Measurements from ENCODE around the gene RNF121.

The RNF121 gene

DNA sequence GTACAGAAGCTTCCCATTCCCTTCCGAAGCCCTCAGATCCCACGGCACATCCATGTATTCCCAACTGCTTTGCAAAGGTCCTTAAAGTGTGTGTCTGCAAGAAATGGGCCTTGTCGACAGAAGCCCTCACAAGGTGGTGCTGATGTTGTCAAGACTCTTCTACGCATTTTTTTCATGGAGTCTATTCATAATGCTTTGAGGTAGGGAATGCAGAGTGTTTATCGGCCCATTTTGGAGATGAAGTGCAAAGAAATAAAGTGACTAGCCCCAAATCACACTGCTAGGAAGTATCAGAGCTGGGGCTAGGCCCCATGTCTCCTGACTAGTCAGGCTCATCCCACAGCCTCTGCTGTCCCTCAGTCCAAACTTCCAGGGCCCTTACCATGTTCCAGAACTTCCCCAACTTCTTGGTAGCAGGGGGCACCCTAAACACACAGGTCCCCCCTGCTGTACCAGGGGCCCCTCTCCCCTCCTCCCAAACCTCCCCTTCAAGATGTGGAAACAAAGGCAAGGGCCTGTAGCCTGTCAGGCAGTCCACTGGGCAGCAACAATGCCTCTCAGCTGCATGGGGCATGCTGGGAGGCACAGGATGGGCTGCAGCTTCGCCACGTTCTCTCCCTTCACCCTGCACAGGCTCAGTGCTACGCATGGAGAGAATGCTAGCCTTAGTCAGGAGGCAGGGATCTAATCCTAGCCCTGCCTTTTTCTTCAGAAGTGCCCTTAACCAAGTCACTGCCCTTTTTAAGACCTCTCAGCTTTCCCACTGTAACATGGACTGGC is 77.7 kb downstream of the RNF121 start:
- DNase-seq (ENCODE audit: low spot score), result no peak

DNA sequence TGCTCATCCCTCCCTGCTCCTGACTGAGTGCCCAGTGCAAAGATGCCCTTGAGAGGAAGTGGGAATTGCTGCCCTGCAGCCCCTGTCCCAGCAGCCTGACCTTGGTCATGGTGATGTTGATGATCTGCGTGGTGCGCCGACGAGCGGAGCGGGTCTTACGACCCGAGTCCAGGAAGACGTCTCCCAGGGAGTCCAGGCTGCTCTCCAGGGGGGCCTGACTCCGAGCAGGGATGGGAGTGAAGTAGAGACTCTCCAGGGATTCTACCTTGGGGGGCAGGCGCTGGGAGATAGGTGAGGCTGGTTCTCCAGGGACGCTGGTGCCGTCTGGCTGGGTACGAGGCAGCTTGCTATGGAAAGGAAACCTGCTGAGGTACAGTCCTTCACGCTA is 78.2 kb downstream of the RNF121 start:
- DNase-seq (ENCODE audit: low spot score), result no peak

DNA sequence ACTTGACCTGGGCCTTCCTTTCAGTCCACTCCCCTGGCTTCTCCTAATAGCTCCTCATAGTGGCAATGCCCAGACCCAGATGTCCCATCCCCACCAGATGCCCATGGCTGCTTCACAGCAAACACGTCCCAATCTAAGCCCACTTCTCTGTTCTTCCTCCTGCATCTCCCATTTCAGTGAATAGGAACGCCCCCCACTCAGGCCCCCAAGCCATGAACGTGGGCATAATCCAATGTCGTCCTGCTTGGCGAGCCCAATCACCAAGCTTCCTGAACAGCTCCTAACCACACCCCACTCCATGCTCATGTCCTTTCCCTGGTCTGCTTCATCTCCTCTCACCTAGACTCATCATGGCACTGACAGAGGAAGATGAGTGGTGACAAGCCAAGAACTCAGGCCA is 78.7 kb downstream of the RNF121 start:
- DNase-seq (ENCODE audit: low spot score), result no peak

DNA sequence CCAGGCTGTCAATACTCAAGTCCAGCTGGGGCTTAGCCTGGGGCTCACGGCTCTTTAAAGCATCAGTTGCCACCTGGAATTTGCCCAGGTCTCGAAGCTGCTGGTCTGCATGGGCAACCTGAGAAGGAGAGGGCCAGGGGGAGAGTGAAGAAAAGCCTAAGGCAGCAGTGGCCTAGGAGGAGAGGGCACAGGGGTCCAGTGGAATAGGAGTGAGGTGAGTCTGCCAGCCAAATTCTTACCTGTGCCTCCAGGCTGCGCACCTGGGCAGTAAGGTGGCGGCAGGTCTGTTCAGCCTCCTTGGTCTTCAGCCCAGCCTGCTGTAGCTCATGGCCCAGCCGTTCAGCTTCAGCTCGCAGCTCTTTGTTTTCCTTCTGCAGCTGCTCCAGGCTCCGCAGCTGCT is 79.9 kb downstream of the RNF121 start:
- DNase-seq (ENCODE audit: low spot score), result no peak

DNA sequence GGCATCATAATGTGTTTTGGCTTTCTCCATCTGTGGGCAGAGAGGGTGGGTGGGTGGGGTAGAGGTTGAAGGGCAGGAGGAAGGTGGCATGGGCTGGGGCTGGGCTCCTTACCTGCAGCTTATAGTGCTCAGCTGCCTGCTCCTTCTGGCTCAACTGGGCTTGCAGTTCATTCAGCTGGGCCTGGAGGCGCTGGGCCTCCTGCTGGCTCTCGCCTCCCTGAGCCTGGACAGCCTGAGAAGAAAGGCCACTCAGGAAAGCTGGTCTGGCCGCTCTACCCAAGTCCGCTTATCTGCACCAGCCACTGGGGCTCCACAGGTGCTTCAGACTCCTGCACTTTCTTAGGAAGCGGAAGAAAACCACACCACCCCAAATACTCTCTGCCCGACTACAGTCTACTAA is 80.3 kb downstream of the RNF121 start:
- DNase-seq (ENCODE audit: low spot score), result no peak

DNA sequence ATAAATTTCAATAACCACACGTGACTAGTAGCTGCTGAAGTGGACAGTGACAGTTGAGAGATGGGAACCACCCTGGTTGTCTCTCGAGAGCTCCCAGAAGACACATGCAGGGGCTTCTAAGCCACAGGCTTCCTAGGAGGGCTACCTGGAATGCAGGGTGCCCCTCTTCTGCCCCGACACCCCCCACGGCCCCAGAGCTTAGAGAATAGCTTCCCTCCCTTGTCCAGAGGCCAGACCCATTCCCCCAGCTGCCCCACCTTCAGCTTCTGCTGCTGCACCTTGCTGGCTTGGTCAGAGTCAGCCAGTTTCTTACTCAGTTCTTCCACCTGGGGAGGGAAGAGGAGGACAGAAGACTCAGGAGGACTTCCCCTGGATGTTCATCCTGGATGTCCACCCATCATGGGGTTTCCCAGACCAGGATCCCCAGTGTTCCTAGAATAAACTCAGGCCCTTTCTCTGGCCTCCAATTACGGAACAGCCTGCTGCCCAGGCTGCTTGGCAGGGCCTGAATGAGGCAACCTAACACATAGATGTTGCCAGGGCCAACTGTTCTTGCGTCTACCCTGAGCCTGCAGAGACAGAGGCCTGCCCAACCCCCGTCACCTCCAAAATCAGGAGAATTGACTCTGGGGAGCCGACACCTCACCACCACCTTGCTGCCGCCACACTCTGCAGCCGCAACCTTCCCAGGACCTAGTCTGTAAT is 81.8 kb downstream of the RNF121 start:
- no peak for DNase-seq (ENCODE audit: low spot score)

DNA sequence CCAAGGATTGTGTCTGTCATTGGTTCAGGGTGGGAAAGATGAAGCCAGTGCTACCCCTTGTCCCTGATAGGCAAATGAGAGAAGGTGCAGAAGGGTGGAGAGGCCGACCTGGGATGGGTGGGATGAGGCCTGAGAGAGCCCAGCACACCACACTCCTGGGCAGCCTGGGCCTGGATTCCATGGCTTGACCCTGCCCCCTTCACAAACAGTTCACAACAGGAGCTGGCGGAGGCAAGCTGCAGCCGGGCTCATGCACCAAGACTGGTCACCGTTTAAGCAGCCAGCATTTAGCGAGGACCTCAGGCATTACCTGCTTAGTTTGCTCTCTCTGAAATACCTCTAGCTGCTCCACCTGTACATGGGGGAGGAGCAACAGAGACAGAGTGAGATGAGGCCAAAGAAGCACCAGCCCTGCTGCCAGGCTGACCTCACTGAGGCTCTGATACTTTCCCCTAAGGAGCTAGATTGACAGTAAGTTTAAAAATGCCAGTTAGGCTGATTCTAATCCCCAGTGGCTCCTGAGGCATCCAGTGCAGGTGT is 83.3 kb downstream of the RNF121 start:
- no peak for DNase-seq (ENCODE audit: low spot score)

DNA sequence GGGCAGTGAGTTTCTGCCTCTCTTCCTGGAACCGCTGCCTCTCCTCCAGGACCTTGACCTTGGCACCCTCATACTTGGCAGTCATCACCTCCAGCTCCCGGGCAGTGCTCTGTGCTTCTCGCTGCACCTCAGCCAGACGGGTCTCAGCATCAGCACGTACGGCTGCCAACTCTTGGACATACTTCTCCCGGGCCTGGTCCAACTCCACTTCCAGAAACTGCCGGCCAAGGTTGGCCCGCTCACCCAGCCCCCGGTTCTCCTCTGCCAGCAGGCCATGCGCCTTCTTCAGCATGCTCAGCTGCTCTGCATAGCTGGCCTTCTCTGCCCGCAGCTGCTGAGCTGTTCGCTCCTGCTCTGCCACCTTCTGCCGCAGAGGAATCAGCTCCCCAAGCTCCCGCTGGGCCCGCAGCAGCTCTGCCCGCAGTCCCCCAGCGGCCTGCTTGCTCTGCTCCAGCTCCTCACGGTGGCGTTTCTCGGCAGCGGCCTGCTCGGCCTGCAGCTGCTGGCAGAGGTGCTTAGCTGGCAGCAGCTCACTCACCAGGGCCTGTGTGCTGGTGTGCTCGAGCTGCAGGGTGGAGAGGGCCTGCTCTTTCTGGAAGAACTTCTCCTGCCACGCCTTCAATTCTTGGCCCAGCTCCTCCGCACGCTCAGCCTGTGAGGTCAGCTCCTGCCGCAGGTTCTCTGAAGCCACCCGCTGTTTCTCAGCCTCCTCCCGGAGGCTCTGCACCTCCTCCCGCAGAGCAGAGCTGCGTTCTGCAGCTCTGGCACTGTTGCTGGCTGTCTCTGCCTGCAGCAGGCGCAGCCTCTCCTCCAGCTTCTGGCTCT is 84.3 kb downstream of the RNF121 start:
- DNase-seq (ENCODE audit: low spot score), result no peak

DNA sequence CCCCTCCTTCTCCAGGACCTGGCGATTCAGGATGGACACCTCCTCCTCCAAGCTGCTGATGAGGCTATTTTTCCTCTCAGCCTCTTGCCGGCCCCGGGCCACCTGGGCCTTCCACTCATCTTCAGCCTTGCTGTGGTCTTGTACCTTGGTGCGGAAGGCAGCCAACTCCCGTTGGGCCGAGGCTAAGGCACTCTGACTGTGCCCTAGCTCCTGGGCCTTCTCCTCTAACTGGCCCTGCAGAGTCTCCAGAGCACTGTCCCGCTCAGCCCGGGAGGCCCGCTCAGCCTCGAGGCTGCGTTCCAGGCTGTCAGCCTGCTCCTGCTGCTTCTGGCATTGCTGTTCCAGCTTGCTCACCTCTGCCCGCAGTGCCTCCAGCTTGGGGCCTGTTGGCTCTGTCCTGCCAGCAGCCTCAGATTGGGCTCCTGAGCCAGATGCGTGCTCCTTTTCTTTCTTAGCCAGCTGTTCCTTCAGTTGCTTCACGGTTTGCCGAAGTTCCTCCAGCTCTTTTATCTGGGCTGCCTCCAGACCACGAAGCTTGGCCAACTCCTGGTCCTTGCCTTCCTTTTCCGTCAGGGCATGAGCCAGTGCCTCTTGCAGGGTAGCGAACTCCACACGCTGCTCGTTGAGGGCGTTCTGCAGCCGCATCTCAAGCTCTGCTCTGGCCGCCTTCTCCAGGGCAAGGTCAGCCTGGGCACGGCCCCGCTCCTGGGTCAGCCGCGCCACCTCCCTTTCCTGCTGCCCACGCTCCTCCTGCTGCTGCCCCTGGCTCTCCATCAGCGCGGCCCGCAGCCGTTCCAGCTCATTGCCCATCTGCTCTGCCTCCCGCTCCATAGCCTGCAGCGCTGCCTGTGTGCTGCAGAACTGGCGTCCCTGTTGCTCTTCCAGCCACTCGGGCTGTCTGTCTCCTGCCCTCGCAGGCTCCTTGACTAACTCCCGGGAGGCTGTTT is 85.2 kb downstream of the RNF121 start:
- no peak for DNase-seq (ENCODE audit: low spot score)

DNA sequence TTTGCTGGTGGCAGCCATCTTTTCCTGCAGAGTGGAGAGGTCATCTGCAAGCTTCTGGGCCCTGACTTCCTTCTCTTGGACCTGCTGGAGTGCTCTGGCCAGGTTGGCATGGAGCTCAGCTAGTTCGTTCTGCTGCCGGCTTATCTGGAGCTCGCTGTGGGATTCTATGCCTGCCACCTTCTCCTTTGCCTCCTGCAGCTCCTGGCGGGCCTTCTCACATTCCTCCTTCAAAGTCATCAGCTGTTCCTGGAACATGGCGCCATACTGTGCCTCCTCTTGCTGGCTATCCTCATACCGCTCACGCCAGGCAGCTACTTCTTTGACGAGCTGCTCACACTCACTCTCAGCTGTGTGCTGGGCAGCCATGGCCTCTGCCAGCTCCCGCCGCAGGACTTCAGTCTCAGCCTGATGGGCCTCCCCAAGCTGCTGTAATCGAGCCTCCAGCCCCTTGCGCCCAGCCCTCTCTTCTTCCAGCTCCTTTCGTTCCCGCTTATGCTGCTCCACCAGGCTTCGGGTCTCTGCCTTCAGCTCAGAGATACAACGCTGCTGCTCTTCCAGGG is 86.0 kb downstream of the RNF121 start:
- no peak for DNase-seq (ENCODE audit: low spot score)

DNA sequence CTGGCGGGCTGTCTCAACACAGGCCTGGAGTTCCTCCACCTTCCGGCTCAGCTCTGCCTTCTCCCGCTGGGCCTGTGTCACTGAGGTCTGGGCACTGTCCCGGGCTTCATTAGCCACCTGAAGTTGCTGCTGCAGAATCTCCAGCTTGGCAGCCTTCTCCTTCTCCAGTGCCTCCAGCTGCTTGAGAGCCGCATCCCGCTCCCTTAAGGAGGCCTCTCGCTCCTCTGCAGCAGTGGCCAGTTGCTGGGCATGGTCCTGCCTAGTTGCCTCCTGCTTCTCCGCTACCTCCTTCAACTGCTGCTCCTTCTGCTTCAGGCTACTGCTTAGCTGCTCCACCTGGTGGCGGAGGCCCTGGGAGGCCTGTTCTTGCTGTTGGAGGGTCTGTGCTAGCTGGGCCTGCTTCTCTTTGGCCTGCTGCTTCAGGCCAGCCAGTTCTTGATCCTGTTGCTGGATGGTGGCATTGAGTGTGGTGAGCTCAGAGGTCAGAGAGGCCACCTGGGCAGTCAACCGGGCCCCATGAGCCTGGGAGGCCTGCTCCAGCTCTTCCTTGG is 86.7 kb downstream of the RNF121 start:
- no peak for DNase-seq (ENCODE audit: low spot score)

DNA sequence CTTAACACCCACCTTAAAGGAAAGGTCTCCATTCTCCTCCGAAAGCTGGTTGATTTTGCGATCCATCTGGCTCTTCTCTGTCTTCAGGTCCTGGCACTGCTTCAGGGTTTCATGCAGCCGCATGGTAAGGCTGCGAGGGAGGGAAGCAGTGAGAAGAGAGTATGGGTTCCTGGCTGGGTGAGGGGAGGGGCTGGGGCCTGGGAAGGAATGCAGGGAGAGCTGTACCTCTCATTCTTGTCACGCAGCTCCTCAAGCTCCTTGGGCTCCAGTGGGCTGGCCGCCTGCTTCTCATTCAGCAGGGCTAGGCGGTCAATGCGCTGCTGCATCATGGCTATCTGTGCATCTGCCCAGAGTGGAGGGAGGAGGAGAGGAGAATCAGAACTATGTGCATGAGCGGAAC is 89.3 kb downstream of the RNF121 start:
- no peak for DNase-seq (ENCODE audit: low spot score)

DNA sequence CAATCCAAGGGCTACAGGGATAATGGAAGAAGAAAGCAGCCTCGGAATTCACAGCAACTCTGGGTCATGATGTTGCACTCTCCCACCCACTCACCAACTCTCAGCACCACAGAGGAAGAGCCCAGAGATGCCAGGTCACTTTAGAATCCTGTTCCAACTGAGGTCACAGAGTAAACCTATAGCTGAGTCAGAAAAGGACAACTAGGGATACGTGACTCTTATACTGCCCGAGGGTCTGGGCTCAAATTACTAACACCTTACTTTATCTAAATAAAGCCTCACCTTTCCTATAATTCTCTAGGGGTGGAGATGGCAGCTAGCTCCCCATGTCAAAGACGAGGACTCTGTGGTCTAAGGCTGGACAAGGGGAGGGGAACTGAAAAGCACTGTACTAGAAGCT is 94.5 kb downstream of the RNF121 start:
- no peak for DNase-seq (ENCODE audit: low spot score)

DNA sequence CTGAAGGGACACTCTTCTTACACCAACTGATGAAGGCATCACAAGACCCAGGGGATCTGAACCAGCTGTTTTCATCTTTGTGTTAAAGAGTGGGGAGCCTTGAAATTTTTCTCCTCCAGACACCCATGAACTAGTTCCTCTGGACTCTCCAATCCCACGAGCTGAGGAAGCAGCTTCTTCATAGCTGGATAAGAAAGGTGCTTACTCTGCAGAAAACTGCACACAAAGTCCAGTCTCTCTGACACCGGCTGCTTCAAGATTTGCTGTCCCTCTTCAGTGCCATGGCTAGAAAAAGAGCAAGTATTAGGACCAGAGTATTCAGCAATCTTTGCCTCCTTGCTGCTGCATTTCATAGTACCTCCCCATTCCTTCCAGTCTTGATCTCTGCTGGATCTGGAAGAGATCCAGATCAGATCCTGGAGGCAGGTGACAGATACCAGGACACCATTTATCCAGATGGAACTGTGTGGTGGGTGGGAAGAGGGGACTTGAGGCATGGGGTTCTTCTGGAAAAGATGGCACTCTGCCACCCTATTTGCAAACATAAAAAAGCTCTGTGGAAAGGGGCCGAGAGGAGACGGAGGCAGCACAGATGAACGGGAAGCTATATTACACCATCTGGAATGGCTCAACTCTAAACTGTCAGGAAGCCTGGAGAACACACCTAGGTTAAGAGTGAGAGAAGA is 95.4 kb downstream of the RNF121 start:
- no peak for DNase-seq (ENCODE audit: low spot score)

DNA sequence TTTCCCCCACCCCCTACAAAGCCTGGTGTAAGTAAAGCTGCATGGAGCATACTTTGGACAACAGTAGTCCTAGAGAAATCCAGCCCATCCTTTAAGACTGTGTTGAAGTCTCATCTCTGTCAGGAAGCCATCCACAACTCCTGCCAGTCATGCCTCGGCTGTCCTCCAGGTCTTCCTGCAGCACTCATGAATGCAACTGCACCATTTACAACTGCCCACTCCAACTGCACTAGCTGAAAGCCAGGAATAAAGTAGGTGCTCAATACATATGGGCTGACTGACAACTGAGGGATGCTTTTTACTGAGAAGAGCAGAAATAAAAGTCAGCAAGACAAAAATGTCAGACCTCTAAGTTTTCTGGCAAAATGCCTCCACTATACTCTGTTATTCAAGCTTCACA is 97.2 kb downstream of the RNF121 start:
- DNase-seq (ENCODE audit: low spot score), result no peak

DNA sequence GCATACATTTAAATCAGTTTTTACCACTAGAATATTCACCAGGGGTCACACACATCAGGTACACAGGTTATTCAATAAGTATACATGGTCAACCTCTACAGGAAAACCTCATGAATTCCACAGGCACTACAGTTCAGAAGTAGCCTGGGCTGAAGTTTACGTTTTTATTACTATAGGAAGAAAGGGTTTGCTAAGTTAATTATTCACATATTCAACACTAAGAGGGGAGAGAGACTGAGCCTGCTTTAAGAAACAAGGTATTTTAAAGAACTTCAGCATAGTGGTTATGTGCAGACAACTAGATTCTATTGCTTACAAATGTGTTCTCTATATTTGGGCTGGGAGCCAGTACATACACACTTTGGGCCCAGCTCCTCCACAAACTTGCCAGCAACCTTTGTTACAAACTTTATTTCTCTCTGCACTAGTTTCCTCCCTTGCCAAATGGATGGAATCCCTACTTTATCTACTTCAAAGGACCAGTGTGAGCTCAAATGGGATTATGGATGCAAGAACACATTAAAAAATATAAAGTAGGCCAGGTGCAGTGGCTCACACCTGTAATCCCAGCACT is 101.7 kb downstream of the RNF121 start:
- DNase-seq (ENCODE audit: low spot score), result no peak

DNA sequence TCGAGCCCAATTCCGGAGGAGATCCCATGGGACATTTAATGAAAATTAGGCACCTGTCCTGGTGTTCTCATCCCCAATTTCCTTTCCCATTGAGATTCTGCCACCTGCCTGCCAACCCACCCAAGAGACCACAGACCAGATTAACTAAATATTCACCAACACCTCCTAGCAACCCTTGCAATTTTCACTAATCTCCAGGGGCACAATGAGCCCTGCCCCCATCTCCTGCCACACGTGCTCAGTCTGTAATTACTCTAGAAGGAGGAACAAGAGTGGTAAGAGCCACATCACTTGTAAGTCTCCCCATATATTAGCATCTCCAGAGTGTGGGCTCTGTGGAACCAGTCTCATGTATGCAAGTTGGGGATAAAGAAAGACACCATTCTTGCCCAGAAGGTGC is 107.8 kb downstream of the RNF121 start:
- no peak for DNase-seq (ENCODE audit: low spot score)

DNA sequence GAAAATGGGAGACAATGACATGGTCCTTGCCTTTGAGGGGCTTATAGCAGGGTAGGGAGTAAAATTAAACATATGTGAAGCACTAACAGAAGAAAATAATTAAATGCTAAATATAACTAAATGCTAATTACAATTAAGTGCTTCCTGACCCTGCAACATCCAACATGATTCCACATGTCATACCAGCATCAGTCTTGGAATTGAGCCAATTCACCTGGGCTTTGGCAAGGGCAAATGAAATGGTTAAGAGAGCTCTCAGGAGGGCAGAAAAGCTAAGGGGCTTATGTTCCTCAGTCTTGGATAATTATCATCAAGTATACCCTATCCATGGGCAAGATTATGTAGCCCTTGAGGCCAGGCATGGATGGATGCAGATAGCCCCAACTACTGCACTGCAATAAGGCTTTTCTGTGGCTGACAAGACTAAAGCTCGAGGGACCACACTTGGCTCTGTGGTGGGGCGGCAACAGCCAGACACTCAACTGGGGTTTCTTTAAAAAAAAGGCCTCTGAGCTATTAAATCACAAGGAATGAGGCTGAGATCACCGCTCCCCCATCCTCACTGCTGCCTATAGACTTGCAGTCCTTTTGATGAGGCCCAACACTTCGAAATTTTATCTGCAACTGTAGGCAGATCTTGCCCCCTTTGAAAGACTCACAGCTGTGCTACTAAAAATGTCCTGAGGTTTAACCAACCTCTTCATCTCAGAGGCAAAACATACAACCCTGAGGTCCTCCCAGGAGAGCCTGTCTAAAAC is 108.9 kb downstream of the RNF121 start:
- no peak for DNase-seq (ENCODE audit: low spot score)

DNA sequence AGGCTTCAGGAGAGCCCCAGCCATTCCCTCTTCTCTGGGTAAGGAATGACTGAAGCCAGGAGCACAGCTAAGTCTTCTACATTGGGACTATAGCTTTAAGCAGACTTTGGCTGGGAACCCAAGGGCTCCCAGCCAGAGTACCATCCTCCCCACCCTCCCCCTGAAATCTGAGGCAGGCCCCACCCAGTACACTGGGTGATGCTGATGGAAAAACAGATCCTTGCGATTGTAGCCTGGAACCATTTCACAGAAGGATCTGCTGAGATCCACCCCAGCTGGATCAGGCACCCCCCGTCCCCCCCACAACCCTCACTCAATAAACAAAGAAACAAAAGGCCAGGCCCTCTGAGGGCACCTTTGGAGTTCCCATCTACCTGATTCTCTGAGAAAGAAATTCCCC is 109.6 kb downstream of the RNF121 start:
- DNase-seq (ENCODE audit: low spot score), result no peak

Data from CD4-positive, alpha-beta T cell treated with Interleukin-15 for 4 hours (primary cell).